ENCODE measurements around the gene KIF26B. TPM values are rescaled to one million over a fixed set of nuclear protein-coding genes. Genes with fewer than 3 reads are reported as not detected.

KIF26B gene
- total and polyA plus RNA-seq, 2 of the 4 experiments (the other 2 are of a cell fraction) = 0.53 to 0.54 TPM

DNA sequence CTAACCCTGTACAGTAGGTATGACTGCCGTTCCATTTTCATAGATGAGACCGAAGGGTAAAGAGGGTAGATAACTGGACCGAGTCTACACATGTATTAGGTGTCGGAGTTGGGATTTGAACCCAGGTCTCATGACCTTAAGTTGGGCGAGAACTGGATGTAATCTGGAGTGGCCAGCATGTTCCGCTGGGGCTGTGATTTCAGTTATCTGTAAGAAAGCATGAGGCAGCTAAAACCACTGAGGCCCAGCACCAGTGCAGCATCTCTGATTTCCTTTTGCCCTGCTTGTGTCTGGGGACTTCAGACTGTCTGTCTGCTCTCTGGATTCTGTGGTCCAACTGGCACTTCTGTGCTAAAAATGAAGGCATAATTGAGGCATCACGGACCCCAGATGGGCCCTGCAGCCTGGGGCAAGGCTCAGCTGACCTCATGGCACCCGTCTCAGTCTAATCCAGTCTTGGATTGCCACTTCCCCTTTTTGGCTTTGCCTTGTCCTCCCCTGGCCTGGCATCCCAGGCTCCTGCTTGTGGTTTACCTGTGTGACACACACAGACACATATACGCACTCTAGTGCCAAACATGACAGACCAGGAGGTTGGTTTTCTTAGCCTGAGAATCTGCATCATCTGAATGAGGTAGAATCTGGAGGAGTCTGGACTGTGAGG, 180.2 kb downstream of the KIF26B start:
- no peak overlapping the region for H2BK5ac ChIP-seq (ENCODE audit: low read depth, low read length, poor library complexity, severe bottlenecking)
- no peaks in the 10 kb centered on the region for H3K79me1 ChIP-seq (ENCODE audit: low read depth in 1 of 2, low read length in 2 of 2)
- no peak for ATAC-seq (ENCODE audit: low read depth)
- H3K36me3 ChIP-seq (ENCODE audit: control insufficient read depth, insufficient read depth, low read length) = no peaks in the 10 kb centered on the region
- WGBS, 2 experiments (ENCODE audit: extremely low coverage in 2 of 2, insufficient read length in 1 of 2) = 79% methylated on average over 4 of the region's 9 CpGs; no CpG with 5 or more reads in 1 of the 2 experiments
- BruUV-seq (replicated peaks) = no TSS peak
- H3K9ac ChIP-seq (ENCODE audit: low read depth, low read length) = no peak overlapping the region
- no peak overlapping the region for H2AFZ ChIP-seq (replicated peaks; ENCODE audit: low read length, poor library complexity)
- no peak overlapping the region for H2BK20ac ChIP-seq (ENCODE audit: low read depth, low read length)
- no peak overlapping the region for H3K18ac ChIP-seq (ENCODE audit: low read depth, low read length)
- no peak overlapping the region for H3K4me3 ChIP-seq (ENCODE audit: insufficient read depth, low read depth, low read length)
- no peak overlapping the region for H3K56ac ChIP-seq (ENCODE audit: extremely low read depth, insufficient read depth, low read length)
- H4K20me1 ChIP-seq (ENCODE audit: insufficient read depth, low read length) = no peaks in the 10 kb centered on the region
- no peak overlapping the region for H2BK120ac ChIP-seq (ENCODE audit: low read depth, low read length)
- no peak overlapping the region for H4K8ac ChIP-seq (ENCODE audit: low read depth in 2 of 2, low read length in 2 of 2)
- H3K9me1 ChIP-seq (ENCODE audit: insufficient read depth, low read length) = no peaks in the 10 kb centered on the region
- CTCF ChIA-PET = no interaction called here
- intact Hi-C loops (cut with micrococcal nuclease) = no loop called here
- H3K27ac ChIP-seq (ENCODE audit: insufficient read depth, low read length) = no peak overlapping the region
- in situ Hi-C loops (cut with MboI; ENCODE audit: low sequenced_read_pairs) = no loop called here
- TF ChIP-seq, protein P1, sequence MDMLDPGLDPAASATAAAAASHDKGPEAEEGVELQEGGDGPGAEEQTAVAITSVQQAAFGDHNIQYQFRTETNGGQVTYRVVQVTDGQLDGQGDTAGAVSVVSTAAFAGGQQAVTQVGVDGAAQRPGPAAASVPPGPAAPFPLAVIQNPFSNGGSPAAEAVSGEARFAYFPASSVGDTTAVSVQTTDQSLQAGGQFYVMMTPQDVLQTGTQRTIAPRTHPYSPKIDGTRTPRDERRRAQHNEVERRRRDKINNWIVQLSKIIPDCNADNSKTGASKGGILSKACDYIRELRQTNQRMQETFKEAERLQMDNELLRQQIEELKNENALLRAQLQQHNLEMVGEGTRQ (IDR thresholded peaks at IDR 0.05; ENCODE audit: low read depth, low read length) = no peak
- TF ChIP-seq RCOR1 (IDR thresholded peaks at IDR 0.05; ENCODE audit: insufficient replicate concordance, low read length) (no peak), MAFK (IDR thresholded peaks at IDR 0.05; ENCODE audit: low read depth, low read length) (no peak), CEBPB (IDR thresholded peaks at IDR 0.05; ENCODE audit: low read depth, low read length) (no peak), MAZ (IDR thresholded peaks at IDR 0.05; ENCODE audit: borderline replicate concordance, low read depth, low read length) (no peak), RFX5 (IDR thresholded peaks at IDR 0.05; ENCODE audit: low read depth, low read length) (no peak), SMC3 (IDR thresholded peaks at IDR 0.05; ENCODE audit: low read depth, low read length) (no peak), RAD21 (IDR thresholded peaks at IDR 0.05; ENCODE audit: low read length) (no peak), BHLHE40 (IDR thresholded peaks at IDR 0.05; ENCODE audit: low read depth, low read length) (no peak), NFE2L2 (IDR thresholded peaks at IDR 0.05; ENCODE audit: low read depth, low read length) (no peak), MXI1 (IDR thresholded peaks at IDR 0.05; ENCODE audit: borderline replicate concordance, low read depth, low read length) (no peak), CHD1 (IDR thresholded peaks at IDR 0.05; ENCODE audit: low read depth, low read length) (no peak), POLR2A (IDR thresholded peaks at IDR 0.05; ENCODE audit: low read depth, low read length) (no peak), FOS (IDR thresholded peaks at IDR 0.05; ENCODE audit: low read depth, low read length) (no peak)
- TF ChIP-seq, protein P2, sequence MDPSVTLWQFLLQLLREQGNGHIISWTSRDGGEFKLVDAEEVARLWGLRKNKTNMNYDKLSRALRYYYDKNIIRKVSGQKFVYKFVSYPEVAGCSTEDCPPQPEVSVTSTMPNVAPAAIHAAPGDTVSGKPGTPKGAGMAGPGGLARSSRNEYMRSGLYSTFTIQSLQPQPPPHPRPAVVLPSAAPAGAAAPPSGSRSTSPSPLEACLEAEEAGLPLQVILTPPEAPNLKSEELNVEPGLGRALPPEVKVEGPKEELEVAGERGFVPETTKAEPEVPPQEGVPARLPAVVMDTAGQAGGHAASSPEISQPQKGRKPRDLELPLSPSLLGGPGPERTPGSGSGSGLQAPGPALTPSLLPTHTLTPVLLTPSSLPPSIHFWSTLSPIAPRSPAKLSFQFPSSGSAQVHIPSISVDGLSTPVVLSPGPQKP (IDR thresholded peaks at IDR 0.05; ENCODE audit: borderline replicate concordance, low read depth, low read length) = no peak
- TF ChIP-seq, protein P3, sequence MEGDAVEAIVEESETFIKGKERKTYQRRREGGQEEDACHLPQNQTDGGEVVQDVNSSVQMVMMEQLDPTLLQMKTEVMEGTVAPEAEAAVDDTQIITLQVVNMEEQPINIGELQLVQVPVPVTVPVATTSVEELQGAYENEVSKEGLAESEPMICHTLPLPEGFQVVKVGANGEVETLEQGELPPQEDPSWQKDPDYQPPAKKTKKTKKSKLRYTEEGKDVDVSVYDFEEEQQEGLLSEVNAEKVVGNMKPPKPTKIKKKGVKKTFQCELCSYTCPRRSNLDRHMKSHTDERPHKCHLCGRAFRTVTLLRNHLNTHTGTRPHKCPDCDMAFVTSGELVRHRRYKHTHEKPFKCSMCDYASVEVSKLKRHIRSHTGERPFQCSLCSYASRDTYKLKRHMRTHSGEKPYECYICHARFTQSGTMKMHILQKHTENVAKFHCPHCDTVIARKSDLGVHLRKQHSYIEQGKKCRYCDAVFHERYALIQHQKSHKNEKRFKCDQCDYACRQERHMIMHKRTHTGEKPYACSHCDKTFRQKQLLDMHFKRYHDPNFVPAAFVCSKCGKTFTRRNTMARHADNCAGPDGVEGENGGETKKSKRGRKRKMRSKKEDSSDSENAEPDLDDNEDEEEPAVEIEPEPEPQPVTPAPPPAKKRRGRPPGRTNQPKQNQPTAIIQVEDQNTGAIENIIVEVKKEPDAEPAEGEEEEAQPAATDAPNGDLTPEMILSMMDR (conservative IDR thresholded peaks at IDR 0.05; ENCODE audit: low read depth, low read length) = no peak
- H3K4ac ChIP-seq (ENCODE audit: low read depth, low read length) = no peak overlapping the region
- no peak overlapping the region for H3K4me2 ChIP-seq (ENCODE audit: low read depth, low read length)
- dilution Hi-C loops (cut with HindIII; ENCODE audit: low sequenced_read_pairs, unreplicated experiment) = no loop called here
- no peaks in the 10 kb centered on the region for H3K9me3 ChIP-seq (ENCODE audit: control insufficient read depth, insufficient read depth, low read length)
- no peak overlapping the region for H2AK9ac ChIP-seq (replicated peaks; ENCODE audit: low read depth, low read length, poor library complexity)
- no peak overlapping the region for H4K91ac ChIP-seq (ENCODE audit: insufficient read depth, low read depth, low read length)
- no peak overlapping the region for H4K5ac ChIP-seq (ENCODE audit: low read depth, low read length)
- no peak overlapping the region for H3K23ac ChIP-seq (ENCODE audit: low read depth, low read length)
- POLR2A ChIA-PET (ENCODE audit: unreplicated experiment) = no interaction called here
- no peak for DNase-seq
- H3K4me1 ChIP-seq (ENCODE audit: control insufficient read depth, insufficient read depth, low read length) = no peaks in the 10 kb centered on the region
- H3K14ac ChIP-seq (replicated peaks; ENCODE audit: low read depth, low read length) = no peak overlapping the region
- no peak overlapping the region for H2BK15ac ChIP-seq (ENCODE audit: low read depth, low read length)
- H2AK5ac ChIP-seq (ENCODE audit: low read depth, low read length) = no peak overlapping the region
- H3K27me3 ChIP-seq (ENCODE audit: control insufficient read depth, insufficient read depth, low read length) = no peaks in the 10 kb centered on the region

All from IMR-90 (cell line).